PFSK-1 (cell line): ENCODE measurements around the gene YIPF2.

Experiments
- FOXP2 ChIP-seq: optimal IDR thresholded peaks from 2 replicates; pipeline ENCODE3; 2011; ENCODE audit warnings: borderline replicate concordance, control low read depth, inconsistent platforms; ENCODE audit not compliant: insufficient read depth; ENCODE audit errors: extremely low read length, extremely low read depth
- POLR2AphosphoS5 ChIP-seq: IDR thresholded peaks from 2 replicates; pipeline ENCODE4 v1.6.1; 2012; ENCODE audit warnings: low read depth, mild to moderate bottlenecking, control low read depth, low read length, moderate library complexity
- TF ChIP-seq, protein P1 (sequence below), 2 experiments: IDR thresholded peaks; 2 replicates each; pipeline versions ENCODE4 v1.6.1 to v1.8.0; 2011 to 2012; ENCODE audit warnings: low read depth in 2 of 2, low read length in 2 of 2, control low read depth in 1 of 2, inconsistent platforms in 1 of 2, mild to moderate bottlenecking in 1 of 2, moderate library complexity in 1 of 2; ENCODE audit not compliant: insufficient read depth in 1 of 2

DNA sequence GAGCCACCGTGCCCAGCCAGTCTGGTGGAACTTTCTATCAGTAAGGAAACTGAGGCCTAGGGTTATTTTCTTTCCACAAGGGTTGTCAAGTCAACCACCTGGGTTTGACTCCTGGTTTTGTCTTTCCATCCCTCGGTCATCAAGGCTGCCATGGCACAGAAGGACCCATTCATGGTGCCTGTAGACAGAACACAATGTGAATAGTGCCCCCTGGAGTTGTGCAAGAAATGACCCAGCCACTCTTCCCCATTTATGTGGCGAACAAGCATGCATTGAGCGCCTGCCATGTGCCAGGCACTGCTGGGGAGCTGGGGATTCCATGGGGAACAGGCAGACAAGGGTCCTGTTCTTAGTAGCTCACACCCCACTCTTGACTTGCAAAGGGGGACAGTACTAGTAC is 36.5 kb upstream of the YIPF2 start:
- TF ChIP-seq, protein P1, sequence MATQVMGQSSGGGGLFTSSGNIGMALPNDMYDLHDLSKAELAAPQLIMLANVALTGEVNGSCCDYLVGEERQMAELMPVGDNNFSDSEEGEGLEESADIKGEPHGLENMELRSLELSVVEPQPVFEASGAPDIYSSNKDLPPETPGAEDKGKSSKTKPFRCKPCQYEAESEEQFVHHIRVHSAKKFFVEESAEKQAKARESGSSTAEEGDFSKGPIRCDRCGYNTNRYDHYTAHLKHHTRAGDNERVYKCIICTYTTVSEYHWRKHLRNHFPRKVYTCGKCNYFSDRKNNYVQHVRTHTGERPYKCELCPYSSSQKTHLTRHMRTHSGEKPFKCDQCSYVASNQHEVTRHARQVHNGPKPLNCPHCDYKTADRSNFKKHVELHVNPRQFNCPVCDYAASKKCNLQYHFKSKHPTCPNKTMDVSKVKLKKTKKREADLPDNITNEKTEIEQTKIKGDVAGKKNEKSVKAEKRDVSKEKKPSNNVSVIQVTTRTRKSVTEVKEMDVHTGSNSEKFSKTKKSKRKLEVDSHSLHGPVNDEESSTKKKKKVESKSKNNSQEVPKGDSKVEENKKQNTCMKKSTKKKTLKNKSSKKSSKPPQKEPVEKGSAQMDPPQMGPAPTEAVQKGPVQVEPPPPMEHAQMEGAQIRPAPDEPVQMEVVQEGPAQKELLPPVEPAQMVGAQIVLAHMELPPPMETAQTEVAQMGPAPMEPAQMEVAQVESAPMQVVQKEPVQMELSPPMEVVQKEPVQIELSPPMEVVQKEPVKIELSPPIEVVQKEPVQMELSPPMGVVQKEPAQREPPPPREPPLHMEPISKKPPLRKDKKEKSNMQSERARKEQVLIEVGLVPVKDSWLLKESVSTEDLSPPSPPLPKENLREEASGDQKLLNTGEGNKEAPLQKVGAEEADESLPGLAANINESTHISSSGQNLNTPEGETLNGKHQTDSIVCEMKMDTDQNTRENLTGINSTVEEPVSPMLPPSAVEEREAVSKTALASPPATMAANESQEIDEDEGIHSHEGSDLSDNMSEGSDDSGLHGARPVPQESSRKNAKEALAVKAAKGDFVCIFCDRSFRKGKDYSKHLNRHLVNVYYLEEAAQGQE (IDR thresholded peaks at IDR 0.05; ENCODE audit: insufficient read depth in 1 of 2, low read depth in 2 of 2, low read length in 2 of 2) = no peak
- TF ChIP-seq POLR2AphosphoS5 (no peak), FOXP2 (no peak)
